Motor neuron (in vitro differentiated cells): Measurements from ENCODE around the gene FAM227B. TPM values are rescaled to one million over a fixed set of nuclear protein-coding genes. Genes with fewer than 3 reads are reported as not detected.
"Not testable (repeated sequence)": the region's sequence is repeated elsewhere in the genome, so short reads cannot be mapped to it uniquely, and the experiment has no call there.

Experiments
- ATAC-seq, 8 experiments: fragments of 200-7000 bp; cut with Tn5 transposase; replicated peaks in 6 of 8; 2 replicates each; pipeline ENCODE4 v1.8.0; 2021; ENCODE audit warnings: mild to moderate bottlenecking in 8 of 8, moderate library complexity in 8 of 8
- H3K27ac ChIP-seq, 2 donors: fragments of 250-450 bp; sonication (Bioruptor Pico); 2 replicates each; pipeline ENCODE4 v1.9.0; 2021; ENCODE audit warnings: antibody characterized with exemption in 2 of 2, mild to moderate bottlenecking in 2 of 2, moderate library complexity in 1 of 2
- H3K4me1 ChIP-seq, 2 donors: fragments of 250-450 bp; sonication (Bioruptor Pico); replicated peaks in 1 of 2; 2 replicates each; pipeline ENCODE4 v1.6.1; 2021; ENCODE audit warnings: antibody characterized with exemption in 2 of 2, mild to moderate bottlenecking in 2 of 2, moderate library complexity in 1 of 2
- H3K4me3 ChIP-seq, 5 donors: fragments of 250-450 bp; sonication (Bioruptor Pico); 2 replicates each; pipeline ENCODE4 v1.9.0; 2021; ENCODE audit warnings: antibody characterized with exemption in 5 of 5, mild to moderate bottlenecking in 5 of 5, moderate library complexity in 4 of 5
- WGBS, 10 experiments: fragments of 450-650 bp; shearing (Covaris generic); methylation state at CpG; one replicate each; pipeline ENCODE4 v1.0.0; 2022; 5-methylcytosine and 5-hydroxymethylcytosine counted together
- in situ Hi-C, 9 experiments: fragments of 400-800 bp; cut with MboI; loops; one replicate each; pipeline ENCODE4 v1.15.0; 2021; ENCODE audit warnings: low sequenced_read_pairs in 9 of 9, low pct_unique_long_range_greater_than_20kb in 2 of 9; ENCODE audit not compliant: unreplicated experiment in 9 of 9
- total RNA-seq, 8 experiments: library from RNA; unstranded; fragments of 300-600 nt; gene quantifications; 2 replicates each; pipeline versions ENCODE4 v1.2.3 to v1.2.4, GENCODE V29; 2022

Gene FAM227B
- 10 to 100 TPM in 6 of 8 experiments, 1 to 10 TPM in 2; 5.8 to 16.1 (median 10.6) TPM for total RNA-seq

- ATAC-seq = peak; percentile 95 to 99 (median 98)
- in situ Hi-C loops = no loop called here
- peak within 1 kb of the TSS; percentile 68 to 77 for H3K27ac ChIP-seq
- H3K4me1 ChIP-seq = no peaks in the 10 kb centered on the region
- WGBS, 10 experiments = 0% methylated on average over 1 to 17 of the region's 59 CpGs; no CpG with 5 or more reads in 3 of the 10 experiments
- H3K4me3 ChIP-seq = peak within 1 kb of the TSS; percentile 55 to 85 (median 69)
These were observed at the start of gene FAM227B, which contains the start of gene DTWD1 for GRCh38 chr15:49620658-49621368. Gene FAM227B, minus strand, starts transcription at chr15:49620818. Its CDS starts 5,647 bp downstream, at chr15:49615171. Gene DTWD1, plus strand, starts transcription at chr15:49621048. Its CDS starts 4,120 bp downstream, at chr15:49625168.

- no peak overlapping the region for H3K27ac ChIP-seq
- 40 to 80% (median 63%) methylated on average over 1 of the region's 1 CpG; no CpG with 5 or more reads in 5 of the 10 experiments for WGBS, 10 experiments
- H3K4me1 ChIP-seq = peaks cover 0 to 4% of the 10 kb centered on the region in 2 donors
- no peak for ATAC-seq
- in situ Hi-C loops = no loop called here
- H3K4me3 ChIP-seq = no peak overlapping the region
These were observed 48.7 kb upstream of the FAM227B start for GRCh38 chr15:49669288-49669687.

- ATAC-seq, H3K4me3 ChIP-seq, H3K27ac ChIP-seq, H3K4me1 ChIP-seq, in situ Hi-C loops: not testable (repeated sequence)
- 44 to 100% (median 68%) methylated on average over 1 to 3 of the region's 3 CpGs for WGBS, 10 experiments
These were observed 45.9 kb upstream of the FAM227B start for GRCh38 chr15:49666486-49666885.

GRCh38 chr15:49664716-49665115 lies 44.1 kb upstream of the FAM227B start:
- no peaks in the 10 kb centered on the region for H3K4me1 ChIP-seq
- ATAC-seq = no peak
- no peak overlapping the region for H3K4me3 ChIP-seq
- WGBS, 10 experiments = 67 to 100% (median 100%) methylated on average over 1 of the region's 1 CpG; no CpG with 5 or more reads in 6 of the 10 experiments
- H3K27ac ChIP-seq = no peak overlapping the region
- in situ Hi-C loops = no loop called here

GRCh38 chr15:49656734-49657133 lies 36.1 kb upstream of the FAM227B start:
- no peak for ATAC-seq
- WGBS, 10 experiments = 17 to 100% (median 94%) methylated on average over 1 of the region's 1 CpG
- in situ Hi-C loops = no loop called here
- Histone ChIP-seq H3K4me3 (no peak overlapping the region), H3K4me1 (no peaks in the 10 kb centered on the region), H3K27ac (no peak overlapping the region)

- 89 to 100% (median 100%) methylated on average over 1 of the region's 1 CpG; no CpG with 5 or more reads in 3 of the 10 experiments for WGBS, 10 experiments
- Histone ChIP-seq H3K4me3 (no peak overlapping the region), H3K4me1 (no peaks in the 10 kb centered on the region), H3K27ac (no peak overlapping the region)
- ATAC-seq = no peak
- in situ Hi-C loops = no loop called here
These were observed 32.3 kb upstream of the FAM227B start for GRCh38 chr15:49652922-49653321.

GRCh38 chr15:49650676-49651075 lies 30.1 kb upstream of the FAM227B start:
- in situ Hi-C loops = no loop called here
- Histone ChIP-seq H3K27ac (no peak overlapping the region), H3K4me1 (peaks cover 0 to 3% of the 10 kb centered on the region in 2 donors), H3K4me3 (no peak overlapping the region)
- ATAC-seq = no peak
- 11 to 100% (median 80%) methylated on average over 1 to 2 of the region's 2 CpGs; no CpG with 5 or more reads in 3 of the 10 experiments for WGBS, 10 experiments

GRCh38 chr15:49649987-49650386 lies 29.4 kb upstream of the FAM227B start:
- ATAC-seq = no peak
- WGBS, 10 experiments = 75 to 100% (median 100%) methylated on average over 1 of the region's 1 CpG; no CpG with 5 or more reads in 1 of the 10 experiments
- Histone ChIP-seq H3K4me1 (peaks cover 0 to 3% of the 10 kb centered on the region in 2 donors), H3K4me3 (no peak overlapping the region), H3K27ac (no peak overlapping the region)
- in situ Hi-C loops = no loop called here

GRCh38 chr15:49646891-49647290 lies 26.3 kb upstream of the FAM227B start:
- H3K4me3 ChIP-seq = no peak overlapping the region
- no peak overlapping the region for H3K27ac ChIP-seq
- no peak for ATAC-seq
- in situ Hi-C loops = no loop called here
- 89 to 100% (median 100%) methylated on average over 1 to 2 of the region's 2 CpGs; no CpG with 5 or more reads in 3 of the 10 experiments for WGBS, 10 experiments
- H3K4me1 ChIP-seq = peaks cover 0 to 7% of the 10 kb centered on the region in 2 donors

- in situ Hi-C loops = no loop called here
- Histone ChIP-seq H3K4me3 (no peak overlapping the region), H3K27ac (no peak overlapping the region), H3K4me1 (peaks cover 0 to 7% of the 10 kb centered on the region in 2 donors)
- ATAC-seq = peak; percentile 29 to 96 (median 87)
These were observed 25.3 kb upstream of the FAM227B start for GRCh38 chr15:49645941-49646340.

- Histone ChIP-seq H3K4me3 (no peak overlapping the region), H3K27ac (no peak overlapping the region), H3K4me1 (peaks cover 0 to 7% of the 10 kb centered on the region in 2 donors)
- ATAC-seq = no peak
- in situ Hi-C loops = no loop called here
These were observed 24.7 kb upstream of the FAM227B start for GRCh38 chr15:49645277-49645676.

- in situ Hi-C loops = no loop called here
- WGBS, 10 experiments = 100% methylated on average over 1 of the region's 1 CpG; no CpG with 5 or more reads in 5 of the 10 experiments
- Histone ChIP-seq H3K4me1 (peaks cover 0 to 7% of the 10 kb centered on the region in 2 donors), H3K4me3 (no peak overlapping the region), H3K27ac (no peak overlapping the region)
- no peak for ATAC-seq
These were observed 23.8 kb upstream of the FAM227B start for GRCh38 chr15:49644364-49644794.

GRCh38 chr15:49637857-49638256 lies 17.2 kb upstream of the FAM227B start:
- Histone ChIP-seq H3K4me1 (peaks cover 0 to 3% of the 10 kb centered on the region in 2 donors), H3K27ac (no peak overlapping the region), H3K4me3 (no peak overlapping the region)
- 55 to 100% (median 72%) methylated on average over 2 to 4 of the region's 4 CpGs; no CpG with 5 or more reads in 1 of the 10 experiments for WGBS, 10 experiments
- in situ Hi-C loops = no loop called here
- ATAC-seq = no peak

GRCh38 chr15:49628379-49628778 lies 7.8 kb upstream of the FAM227B start:
- no peak overlapping the region for H3K4me3 ChIP-seq
- no peak for ATAC-seq
- WGBS, 10 experiments = 86 to 100% (median 100%) methylated on average over 1 to 2 of the region's 2 CpGs; no CpG with 5 or more reads in 1 of the 10 experiments
- no peaks in the 10 kb centered on the region for H3K4me1 ChIP-seq
- in situ Hi-C loops = no loop called here
- H3K27ac ChIP-seq = no peak overlapping the region
